ENCODE data around the gene CLTC.
"Not testable (repeated sequence)": the region's sequence is repeated elsewhere in the genome, so short reads cannot be mapped to it uniquely, and the experiment has no call there.

CLTC gene

DNA sequence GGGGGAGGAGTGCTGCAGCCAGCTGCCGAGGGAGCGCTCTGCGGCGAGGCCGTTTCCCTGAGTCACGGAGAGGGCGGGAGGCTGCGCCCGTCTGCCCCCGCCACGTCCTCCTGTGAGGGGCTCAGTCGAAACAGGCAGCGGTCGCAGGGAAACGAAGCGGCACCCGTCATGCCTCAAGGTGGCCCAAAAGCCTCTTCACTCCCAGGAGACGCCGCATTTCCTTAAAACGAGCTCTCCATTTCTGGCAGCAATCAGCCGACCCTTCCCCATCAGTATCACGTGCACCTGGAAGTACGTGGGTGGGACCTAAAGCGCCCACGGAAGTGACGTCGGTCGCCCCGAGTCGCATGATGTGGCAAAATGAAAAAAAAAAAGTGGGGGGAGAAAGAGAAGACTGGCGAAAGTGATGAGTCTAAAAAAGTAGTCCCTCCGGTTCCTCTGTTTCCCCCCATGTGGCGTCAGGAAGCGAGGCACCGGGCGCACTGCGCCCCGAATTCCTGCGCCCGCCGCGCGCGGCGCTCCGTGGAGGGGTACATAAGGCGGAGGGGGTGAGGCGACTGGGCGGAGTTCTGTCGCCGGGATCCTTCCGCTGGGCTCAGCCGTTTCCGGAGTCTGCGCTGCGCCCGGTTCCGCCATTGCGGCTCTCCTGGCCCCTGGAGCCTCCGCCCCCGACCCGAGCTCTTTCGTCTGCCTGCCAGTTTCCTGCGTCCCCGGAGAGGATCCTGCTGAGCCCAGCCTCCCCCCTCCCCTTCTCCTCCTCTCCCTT lies at the start of gene CLTC:
CLTC (plus strand) TSS at position 598 of the 766 bp plus-strand sequence. CDS start 237 bp downstream, outside the sequence.
- peak; percentile 99 for DNase-seq

GRCh38 chr17:59572301-59572924 lies 47.3 kb upstream of the CLTC start:
- no peak for DNase-seq

- DNase-seq, result not testable (repeated sequence)
Observed at GRCh38 chr17:59584168-59584567, 35.5 kb upstream of the CLTC start.

- no peak for DNase-seq
Observed at GRCh38 chr17:59600169-59600568, 19.5 kb upstream of the CLTC start.

GRCh38 chr17:59601130-59601529 lies 18.6 kb upstream of the CLTC start:
- DNase-seq, result no peak

- DNase-seq, result no peak
Observed at GRCh38 chr17:59607061-59607460, 12.6 kb upstream of the CLTC start.

GRCh38 chr17:59607817-59608403 lies 11.8 kb upstream of the CLTC start:
- no peak for DNase-seq

- DNase-seq, result no peak
Observed at GRCh38 chr17:59611503-59611902, 8.2 kb upstream of the CLTC start.

GRCh38 chr17:59616253-59616920 lies 3.3 kb upstream of the CLTC start:
- DNase-seq, result no peak

DNA sequence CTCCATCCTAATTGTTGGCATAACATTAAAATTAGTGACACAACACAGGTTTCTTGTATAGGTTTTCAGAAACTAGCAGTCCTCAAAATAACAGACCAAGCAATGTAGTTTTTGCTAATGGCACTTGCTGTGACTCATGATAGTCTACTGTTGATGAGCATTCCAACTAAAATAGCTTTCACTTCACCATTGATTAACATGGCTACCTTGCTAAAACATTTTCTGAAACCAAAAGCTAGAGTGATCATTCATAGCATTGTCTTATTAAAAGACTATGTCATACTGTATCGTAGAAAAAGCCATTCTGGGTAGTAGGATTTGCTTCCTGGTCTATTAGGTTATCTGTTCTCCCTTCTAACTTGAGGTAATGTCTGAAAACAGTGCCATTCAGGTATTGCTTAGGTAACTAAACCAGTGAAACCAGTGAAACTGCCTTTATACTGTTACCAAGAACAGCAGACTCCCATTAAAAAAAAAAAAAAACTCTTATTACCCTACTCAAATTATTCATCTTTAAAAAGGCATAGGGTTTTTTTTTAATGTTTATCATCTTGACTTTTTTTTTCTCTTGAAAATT lies 2.5 kb upstream of the CLTC start:
- DNase-seq, result no peak

- no peak for DNase-seq
Observed at GRCh38 chr17:59619035-59619297, 729 bp upstream of the CLTC start.

GRCh38 chr17:59620064-59620359 lies 317 bp downstream of the CLTC start:
- no peak for DNase-seq

DNA sequence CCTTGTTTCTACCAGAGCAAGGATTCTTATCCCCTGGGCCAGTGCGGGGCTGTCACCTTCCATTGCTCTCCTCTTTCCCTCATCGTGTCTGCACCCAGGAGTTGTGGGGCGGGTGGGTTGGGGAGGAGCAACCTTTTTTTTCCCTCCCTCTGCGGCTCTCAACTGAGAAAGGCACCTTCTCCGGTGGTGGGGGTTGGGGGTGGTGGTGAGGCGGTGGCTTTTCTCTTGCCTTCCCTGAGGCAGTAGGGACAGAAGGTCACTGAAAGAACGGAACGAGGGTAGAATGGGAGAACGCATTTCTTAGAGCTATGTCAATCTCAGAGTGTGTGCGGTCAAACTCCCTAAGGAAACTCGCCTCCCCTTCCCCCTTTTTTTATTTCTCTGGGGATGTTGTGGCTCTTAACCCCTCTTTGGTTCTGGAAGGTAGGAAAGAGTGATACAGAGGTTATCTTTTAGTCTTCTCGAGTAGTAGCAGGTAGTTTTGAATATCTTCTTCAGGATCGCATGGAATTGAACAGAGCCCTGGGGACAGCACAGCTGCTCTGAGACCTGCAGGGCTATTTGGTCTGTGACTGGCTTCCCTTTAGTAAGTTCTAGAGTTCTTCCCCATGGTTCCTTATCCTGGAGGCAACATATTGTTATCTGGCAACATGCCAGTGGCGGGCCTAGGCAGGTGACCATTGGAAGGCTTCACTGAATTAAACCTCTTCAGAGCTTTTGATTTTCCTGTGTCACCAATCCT lies 994 bp downstream of the CLTC start:
- DNase-seq, result peak; percentile 46

- no peak for DNase-seq
Observed at GRCh38 chr17:59621771-59622170, 2.1 kb downstream of the CLTC start.

DNA sequence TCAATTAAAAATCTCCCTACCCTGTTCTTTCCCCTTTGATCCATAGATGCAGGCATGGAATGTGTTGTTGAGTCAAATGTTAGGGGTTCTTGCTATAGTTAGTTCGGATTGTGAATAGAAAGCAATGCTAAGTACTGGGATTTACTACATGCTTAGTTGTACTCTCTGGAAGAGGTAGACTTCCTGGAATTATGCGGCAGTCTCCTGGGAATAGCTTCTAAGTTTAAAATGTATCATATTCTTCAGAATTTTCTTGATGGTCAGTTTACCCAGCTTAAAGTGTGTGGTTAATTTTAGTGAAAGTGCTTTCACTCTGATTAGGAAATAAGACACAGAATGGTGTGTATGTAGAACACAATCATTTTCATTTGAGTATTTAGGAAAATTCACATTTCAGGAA lies 3.5 kb downstream of the CLTC start:
- DNase-seq, result no peak

DNA sequence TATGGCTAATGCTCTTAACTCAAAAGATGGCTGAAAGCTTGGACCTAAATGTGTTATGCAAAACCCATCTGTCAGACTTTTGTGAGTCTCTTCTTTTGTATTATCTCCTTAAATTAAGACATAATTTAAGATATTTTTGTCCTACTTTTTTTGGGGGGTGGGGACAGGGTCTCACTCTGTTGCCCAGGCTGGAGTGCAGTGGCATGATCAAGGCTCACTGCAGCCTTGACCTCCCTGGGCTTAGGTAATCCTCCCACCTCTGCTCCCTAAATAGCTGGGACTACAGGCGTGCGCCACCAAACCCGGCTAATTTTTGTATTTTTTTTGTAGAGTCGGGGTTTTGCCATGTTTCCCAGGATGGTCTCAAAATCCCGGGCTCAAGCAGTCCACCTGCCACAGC lies 7.1 kb downstream of the CLTC start:
- no peak for DNase-seq

- no peak for DNase-seq
Observed at GRCh38 chr17:59627274-59627673, 7.6 kb downstream of the CLTC start.

DNA sequence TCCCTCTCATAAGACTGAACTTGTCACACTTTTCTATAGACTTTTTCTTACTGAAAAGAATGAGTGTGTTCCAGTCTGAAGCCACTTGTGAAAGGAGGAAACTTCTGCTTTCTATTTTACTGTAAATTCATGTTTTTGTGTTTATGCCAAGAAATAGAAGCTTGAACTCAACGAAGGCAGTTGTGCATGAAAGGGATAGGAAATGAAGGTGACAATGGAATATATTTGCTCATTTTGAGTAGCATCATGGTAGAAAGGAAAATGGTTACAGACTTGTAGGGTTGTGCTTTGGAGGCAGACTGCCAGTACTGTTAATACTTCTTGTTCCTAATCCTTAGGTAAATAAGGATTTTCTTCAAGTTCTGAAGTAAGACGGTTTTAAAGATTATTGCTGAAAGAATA lies 8.1 kb downstream of the CLTC start:
- no peak for DNase-seq

DNA sequence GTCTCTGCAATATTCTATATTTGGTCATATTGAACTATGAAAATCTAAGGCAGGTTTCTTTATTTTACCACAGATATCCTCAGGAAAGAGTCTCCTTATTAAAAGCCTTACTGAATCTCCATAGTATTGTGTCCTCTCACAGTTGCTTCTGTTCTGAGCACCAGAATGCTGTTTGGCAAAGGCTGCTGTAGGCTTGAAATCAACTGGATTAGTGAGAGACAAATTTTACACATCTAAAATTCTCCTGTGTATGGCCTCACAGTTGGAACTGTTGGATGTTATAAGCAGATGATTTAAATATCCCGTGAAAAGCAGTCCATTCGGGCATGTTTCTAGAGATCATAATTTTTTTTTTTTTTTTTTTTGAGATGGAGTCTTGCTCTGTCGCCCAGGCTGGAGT lies 9.5 kb downstream of the CLTC start:
- DNase-seq, result no peak

DNA sequence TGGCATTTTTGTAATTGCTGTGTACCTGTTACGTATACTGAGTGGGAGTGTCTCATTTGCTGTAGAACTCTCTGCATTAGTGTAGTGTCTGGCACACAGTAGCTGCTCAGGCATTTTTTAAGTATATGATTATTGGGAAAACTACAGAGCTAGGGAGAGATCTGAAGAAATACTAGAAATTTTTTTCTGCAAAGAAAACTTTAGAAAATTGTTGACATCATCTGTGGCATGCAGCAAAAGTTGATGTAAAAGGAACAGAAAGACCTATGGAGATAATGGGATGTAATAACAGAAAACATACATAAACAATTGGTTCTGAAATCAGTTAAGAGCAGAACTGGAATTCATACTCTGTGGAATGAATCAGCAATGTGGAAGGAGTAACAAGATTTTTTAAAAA lies 11.6 kb downstream of the CLTC start:
- DNase-seq, result no peak

DNA sequence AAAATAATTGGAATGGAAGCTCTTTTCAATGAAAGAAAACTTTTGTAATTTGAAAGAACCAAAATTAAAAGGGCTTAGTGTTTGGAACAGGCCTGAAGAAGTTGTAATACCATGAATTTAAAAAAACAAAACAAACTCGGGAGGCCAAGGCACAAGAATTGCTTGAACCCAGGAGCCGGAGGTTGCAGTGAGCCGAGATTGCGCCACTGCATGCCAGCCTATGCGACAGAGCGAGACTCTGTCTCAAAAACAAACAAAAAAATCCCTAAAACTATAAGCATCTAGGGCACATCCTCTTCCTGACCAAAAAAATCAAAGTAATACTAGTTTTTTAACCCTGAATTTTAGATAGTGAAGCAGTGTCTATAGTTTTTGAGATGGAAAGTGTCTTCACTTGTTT lies 12.7 kb downstream of the CLTC start:
- DNase-seq, result no peak

DNA sequence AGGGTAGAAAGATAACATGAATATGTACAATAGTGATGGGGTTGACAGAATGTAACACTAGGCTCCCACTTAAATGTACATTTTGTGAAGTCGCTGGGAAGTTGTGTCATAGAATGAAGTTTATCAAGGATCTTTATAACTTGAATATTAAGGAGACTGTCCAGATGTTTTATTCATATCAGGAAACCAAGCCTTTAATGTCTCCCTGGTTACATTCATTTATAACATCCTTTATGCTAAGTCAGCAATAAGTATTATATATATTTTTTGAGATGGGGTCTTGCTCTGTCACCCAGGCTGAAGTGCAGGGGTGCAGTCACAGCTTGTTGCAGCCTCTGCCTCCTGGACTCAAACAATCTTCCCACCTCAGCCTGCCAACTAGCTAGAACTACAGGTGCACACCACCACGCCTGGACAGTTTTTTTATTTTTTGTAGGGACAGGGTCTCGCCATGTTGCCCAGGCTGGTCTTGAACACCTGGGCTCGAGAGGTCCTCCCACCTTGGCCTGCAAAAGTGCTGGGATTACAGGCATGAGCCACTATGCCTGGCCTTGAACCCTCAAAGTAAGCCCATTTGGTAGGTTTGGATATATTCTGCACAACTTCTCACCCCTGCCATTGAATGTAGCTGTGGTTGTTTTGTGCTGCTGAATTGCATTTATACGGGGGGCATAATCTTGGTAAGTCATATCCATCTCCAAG lies 14.1 kb downstream of the CLTC start:
- DNase-seq, result no peak

All from NCI-H1436 (cell line).